NAMALWA (cell line): ENCODE results near the gene ZNF775.

Experiments used
- DNase-seq: peaks from one replicate; pipeline ENCODE4 v3.0.0-alpha.2; 2015; ENCODE audit warnings: low spot score

The ZNF775 gene

DNA sequence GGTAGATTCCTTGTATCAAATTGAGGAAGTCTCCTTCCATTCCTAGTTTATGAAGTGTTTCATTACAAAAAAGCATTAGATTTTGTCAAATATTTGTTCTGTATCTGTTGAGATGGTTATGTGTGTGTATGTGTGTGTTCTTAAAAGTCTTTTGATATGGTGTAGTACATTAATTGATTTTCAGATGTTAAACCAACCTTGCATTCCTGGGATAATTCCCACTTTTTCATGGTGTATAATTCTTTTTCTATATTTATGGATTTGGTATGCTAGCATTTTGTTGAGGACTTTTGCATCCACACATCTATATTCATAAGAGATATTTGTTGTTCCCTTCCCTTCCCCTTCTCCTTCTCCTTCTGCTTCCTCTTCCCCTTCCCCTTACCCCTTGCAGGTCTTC, 62.4 kb downstream of the ZNF775 start:
- DNase-seq = no peak

GRCh38 chr7:150442811-150443210, 63.7 kb downstream of the ZNF775 start:
- DNase-seq = no peak

DNA sequence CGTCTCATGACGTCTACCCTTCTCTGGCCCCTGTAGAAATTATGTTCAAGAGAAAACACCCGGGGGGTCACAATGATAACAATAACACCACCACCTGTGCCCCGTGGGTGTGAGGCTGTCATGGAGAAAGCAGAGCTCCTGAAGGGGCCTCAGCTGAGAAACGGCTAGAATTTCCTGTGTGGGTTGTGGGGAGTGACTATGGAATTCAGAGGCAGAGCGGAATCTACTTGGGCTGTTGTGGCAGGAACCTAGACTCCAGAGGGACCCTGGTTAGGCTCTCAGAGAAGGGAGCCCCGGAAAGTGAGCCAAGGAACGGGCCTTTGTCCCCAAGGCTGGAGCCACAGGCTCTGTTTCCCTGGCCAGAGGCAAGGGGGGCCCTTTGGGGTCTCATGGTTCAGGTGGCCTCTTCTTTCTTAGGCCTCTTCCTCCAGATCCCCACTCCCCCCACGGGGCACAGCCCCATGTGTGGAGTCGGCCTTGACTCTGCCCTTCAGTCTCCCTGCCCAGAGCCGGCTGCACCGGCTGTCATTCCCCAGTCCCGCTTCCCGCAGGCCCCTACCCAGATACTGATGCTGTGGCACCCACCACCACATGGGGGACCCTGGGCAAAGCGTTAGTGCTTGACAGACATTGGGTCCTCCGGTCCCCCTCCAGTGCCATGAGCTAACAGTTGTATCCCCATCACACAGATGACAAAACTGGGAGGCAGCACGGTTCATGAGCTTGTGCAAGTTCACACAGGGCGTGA, 64.8 kb downstream of the ZNF775 start:
- DNase-seq = no peak

DNA sequence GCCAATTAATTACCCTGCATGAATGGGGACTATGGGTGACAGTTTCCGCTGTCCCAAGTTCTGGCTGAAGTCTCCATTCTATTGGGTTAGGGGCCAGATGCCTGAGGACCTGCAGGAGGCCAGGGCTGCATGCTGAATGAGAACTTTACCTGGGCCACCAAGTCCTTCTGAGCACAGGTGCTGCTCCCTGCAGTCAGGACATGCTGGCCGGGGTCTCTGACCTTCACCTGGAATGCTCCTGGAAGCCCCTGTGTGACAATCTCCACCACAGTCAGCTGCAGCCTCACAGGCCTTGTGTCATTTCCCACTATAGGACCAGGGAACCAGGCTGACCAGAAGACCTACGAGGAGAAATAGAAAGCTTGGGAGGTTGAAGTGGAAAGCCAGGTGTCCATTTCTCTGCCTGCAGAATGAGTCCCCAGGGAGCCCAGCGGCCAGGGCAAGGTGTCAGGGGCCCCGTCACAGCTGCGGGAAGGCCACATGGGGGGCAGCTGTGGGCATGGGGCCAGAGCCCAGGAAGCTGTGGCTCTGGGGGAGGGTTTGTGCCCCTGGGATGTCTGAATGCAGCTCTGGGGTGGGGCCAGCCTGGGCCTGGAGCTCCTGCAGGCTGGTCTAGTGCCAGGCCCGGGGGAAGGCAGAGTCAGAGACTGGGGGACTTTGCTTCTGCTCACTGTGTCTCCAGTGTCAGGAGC, 65.7 kb downstream of the ZNF775 start:
- DNase-seq = peak; percentile 62

DNA sequence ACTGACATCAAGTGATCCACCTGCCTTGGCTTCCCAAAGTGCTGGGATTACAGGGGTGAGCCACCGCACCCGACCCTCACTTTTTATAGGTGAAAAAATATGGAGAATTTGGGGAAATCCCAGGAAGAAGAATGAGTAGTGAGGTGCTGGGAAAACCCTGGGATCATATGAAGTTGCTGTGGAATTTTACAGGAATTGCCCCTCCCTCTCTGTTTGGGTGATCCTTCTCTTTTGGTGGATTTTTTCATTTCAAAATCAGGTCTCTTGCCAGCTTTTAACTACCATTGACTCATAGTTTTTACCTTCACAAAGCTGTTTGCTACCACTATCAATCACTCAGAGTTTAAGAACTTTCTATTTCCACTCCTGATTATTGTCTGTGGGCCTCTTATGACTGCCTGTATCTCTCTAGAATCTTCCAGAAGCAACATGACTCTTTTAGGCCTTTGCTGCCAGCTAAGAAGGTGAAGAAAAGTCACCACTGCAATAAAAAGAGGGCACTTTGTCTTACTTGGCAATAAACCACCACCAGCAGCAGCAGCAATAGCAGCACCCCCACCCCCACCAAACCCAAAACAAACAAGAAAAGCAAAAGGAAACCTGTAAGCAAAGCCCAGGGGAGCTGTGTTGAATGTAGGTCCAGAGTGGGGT, 67.3 kb downstream of the ZNF775 start:
- DNase-seq = peak; percentile 61
